GM12878 (cell line): ENCODE results near the gene ETV6. TPM values are rescaled to one million over a fixed set of nuclear protein-coding genes. Genes with fewer than 3 reads are reported as not detected.

Source experiments
- ATAC-seq: fragments of 200-7000 bp; cut with Tn5 transposase; 3 replicates; pipeline ENCODE4 v1.9.1; 2020; ENCODE audit warnings: mild to moderate bottlenecking, moderate library complexity
- BruUV-seq: library from RNA; stranded (reverse); fragments of 400-500 nt; replicated peaks from 2 replicates; lab custom pipeline; 2021; lab: Mats Ljungman, UMichigan
- CTCF ChIA-PET: fragments of 300-600 bp; sonication (Branson Sonifier 250); formaldehyde crosslinking; extraction: SDS; loops from one replicate; lab custom pipeline; 2021; ENCODE audit warnings: inconsistent platforms; lab: Yijun Ruan, JAX
- POLR2A ChIA-PET: fragments of 350-600 bp; formaldehyde crosslinking; extraction: SDS; loops from one replicate; lab custom pipeline; 2021; ENCODE audit warnings: inconsistent platforms; lab: Charles Lee
- RAD21 ChIA-PET: fragments of 300-600 bp; sonication (Branson Sonifier 250); formaldehyde crosslinking; loops from one replicate; lab custom pipeline; 2023; ENCODE audit warnings: antibody characterized with exemption; ENCODE audit not compliant: unreplicated experiment; lab: Charles Lee
- SMC1A ChIA-PET: fragments of 300-600 bp; sonication (Branson Sonifier 250); formaldehyde crosslinking; loops from one replicate; lab custom pipeline; 2023; ENCODE audit not compliant: unreplicated experiment, uncharacterized antibody; lab: Charles Lee
- DNase-seq: peaks from one replicate; pipeline ENCODE4 v3.0.0-alpha.2; 2011; ENCODE audit warnings: low read depth, low spot score
- FAIRE-seq: peaks from 3 replicates; lab custom pipeline; 2011; peaks lifted over from hg19 to GRCh38; lab: Jason Lieb, UNC
- H2AFZ ChIP-seq: 2 replicates; pipeline ENCODE4 v1.6.0; 2011; ENCODE audit warnings: low read depth, low read length, control low read depth; ENCODE audit not compliant: control insufficient read depth
- H3K27ac ChIP-seq: 2 replicates; pipeline ENCODE4 v1.5.1; 2011; ENCODE audit warnings: control low read depth; ENCODE audit not compliant: control insufficient read depth, insufficient read depth
- H3K27me3 ChIP-seq, 2 experiments: replicated peaks in 1 of 2; 2 replicates each; pipeline versions ENCODE4 v1.6.0 to v1.6.1; 2011; ENCODE audit warnings: low read length in 1 of 2; ENCODE audit not compliant: control insufficient read depth in 2 of 2, insufficient read depth in 2 of 2
- H3K36me3 ChIP-seq, 2 experiments: 2 replicates each; pipeline ENCODE4 v1.5.1; 2011; ENCODE audit warnings: low read length in 1 of 2; ENCODE audit not compliant: control insufficient read depth in 2 of 2, insufficient read depth in 2 of 2
- H3K4me1 ChIP-seq: 2 replicates; pipeline ENCODE4 v1.6.1; 2011; ENCODE audit warnings: mild to moderate bottlenecking, low read length, moderate library complexity, mixed read lengths; ENCODE audit not compliant: control insufficient read depth, insufficient read depth
- H3K4me2 ChIP-seq: 2 replicates; pipeline ENCODE4 v1.6.0; 2011; ENCODE audit warnings: control low read depth; ENCODE audit not compliant: control insufficient read depth, insufficient read depth
- H3K4me3 ChIP-seq: fragments of 200-600 bp; sonication (generic); 2 replicates; pipeline ENCODE4 v1.5.1; 2016
- H3K79me2 ChIP-seq: 2 replicates; pipeline ENCODE4 v1.6.0; 2011; ENCODE audit warnings: low read length; ENCODE audit not compliant: control insufficient read depth, insufficient read depth
- H3K9ac ChIP-seq: 2 replicates; pipeline ENCODE4 v1.8.0; 2011; ENCODE audit warnings: low read length, control low read depth, mixed read lengths; ENCODE audit not compliant: control insufficient read depth, insufficient read depth
- H3K9me3 ChIP-seq: replicated peaks from 3 replicates; pipeline ENCODE4 v1.5.1; 2011; ENCODE audit warnings: mild to moderate bottlenecking, low read length; ENCODE audit not compliant: control insufficient read depth, insufficient read depth
- H4K20me1 ChIP-seq: 2 replicates; pipeline ENCODE4 v1.6.0; 2011; ENCODE audit not compliant: control insufficient read depth, insufficient read depth
- BHLHE40 ChIP-seq, 2 experiments: fragments of 450-650 bp in 1 of 2; IDR thresholded peaks; 2 replicates each; pipeline ENCODE4 v1.6.1; 2011 to 2017; ENCODE audit warnings: low read depth in 2 of 2, borderline replicate concordance in 1 of 2, improper control_type of control experiment in 1 of 2, low read length in 1 of 2, mild to moderate bottlenecking in 1 of 2
- CBFB ChIP-seq: IDR thresholded peaks from 2 replicates; pipeline ENCODE4 v1.6.1; 2016; ENCODE audit warnings: antibody characterized with exemption, low read depth
- CHD2 ChIP-seq: IDR thresholded peaks from 2 replicates; pipeline ENCODE4 v1.6.1; 2011; ENCODE audit warnings: low read depth, low read length, improper control_type of control experiment, borderline replicate concordance
- EP300 ChIP-seq, 2 experiments: fragments of 150-350 bp in 1 of 2; IDR thresholded peaks; 2 replicates each; pipeline ENCODE4 v1.6.1; 2011 to 2012; ENCODE audit warnings: low read depth in 2 of 2, low read length in 2 of 2, borderline replicate concordance in 1 of 2, improper control_type of control experiment in 1 of 2, inconsistent platforms in 1 of 2; ENCODE audit not compliant: control insufficient read depth in 1 of 2
- ETV6 ChIP-seq, 2 experiments: fragments of 450-650 bp in 1 of 2; IDR thresholded peaks in 1 of 2; conservative IDR thresholded peaks in 1 of 2; 2 replicates each; pipeline ENCODE4 v1.6.1; 2014; ENCODE audit warnings: antibody characterized with exemption in 1 of 2, borderline replicate concordance in 1 of 2, low read depth in 1 of 2, mild to moderate bottlenecking in 1 of 2, moderate library complexity in 1 of 2
- IRF4 ChIP-seq: IDR thresholded peaks from 2 replicates; pipeline ENCODE4 v1.6.1; 2011; ENCODE audit warnings: low read depth, low read length
- MYB ChIP-seq: fragments of 150-350 bp; IDR thresholded peaks from 2 replicates; pipeline ENCODE4 v1.6.1; 2014; ENCODE audit warnings: mild to moderate bottlenecking, low read depth, low read length, borderline replicate concordance
- NFXL1 ChIP-seq: fragments of 450-650 bp; IDR thresholded peaks from 2 replicates; pipeline ENCODE4 v1.6.1; 2017; ENCODE audit warnings: antibody characterized with exemption, mild to moderate bottlenecking, borderline replicate concordance
- NR2C1 ChIP-seq: fragments of 450-650 bp; IDR thresholded peaks from 2 replicates; pipeline ENCODE4 v1.6.1; 2017; ENCODE audit warnings: antibody characterized with exemption, mild to moderate bottlenecking, moderate library complexity
- RCOR1 ChIP-seq: conservative IDR thresholded peaks from 2 replicates; pipeline ENCODE4 v1.6.1; 2012; ENCODE audit warnings: low read depth, low read length, improper control_type of control experiment
- YY1 ChIP-seq: IDR thresholded peaks from 2 replicates; pipeline ENCODE4 v1.6.1; 2011; ENCODE audit warnings: low read depth, mild to moderate bottlenecking, low read length
- ZNF217 ChIP-seq: fragments of 450-650 bp; IDR thresholded peaks from 2 replicates; pipeline ENCODE4 v1.6.1; 2017; ENCODE audit warnings: antibody characterized with exemption, mild to moderate bottlenecking
- WGBS: methylation state at CpG from one replicate; pipeline ENCODE4 v1.1.6; 2016; ENCODE audit warnings: low lambda C conversion rate; ENCODE audit not compliant: insufficient replicate concordance, insufficient coverage; ENCODE audit errors: missing lambda C conversion rate; 5-methylcytosine and 5-hydroxymethylcytosine counted together
- in situ Hi-C: fragments of 300-500 bp; cut with MboI; formaldehyde crosslinking; loops from 9 replicates; pipeline ENCODE4 v1.14.3; 2018; ENCODE audit warnings: mixed read lengths
- intact Hi-C: fragments of 100-400 bp; cut with micrococcal nuclease; formaldehyde crosslinking; loops from one replicate; pipeline ENCODE4 v1.14.2; 2022; ENCODE audit not compliant: unreplicated experiment
- polyA plus RNA-seq, 11 experiments: library from polyadenylated mRNA; depleted of rRNA in 4 of 11; unstranded in 6 of 11; stranded (reverse) in 5 of 11; fragments of >200 nt; fragmentation: Nextera tagmentation in 4 of 11; fragmentation: Illumina TruSeq in 1 of 11; extraction: Ambion mirVana in 4 of 11; extraction: Trizol in 1 of 11; gene quantifications; 1 replicate in 1 of 11; 2 replicates in 10 of 11; pipeline versions ENCODE4 v1.2.1 to v1.2.3, GENCODE V29; 2011 to 2016; ENCODE audit warnings: inconsistent platforms in 2 of 11, missing spikeins in 2 of 11, low read depth in 1 of 11
- total RNA-seq, 4 experiments: library from RNA; depleted of rRNA in 3 of 4; stranded (reverse); fragments of >200 nt in 3 of 4; fragmentation: Illumina TruSeq in 1 of 4; extraction: Trizol in 1 of 4; gene quantifications; 2 replicates each; pipeline versions ENCODE4 v1.2.1 to v1.2.3, GENCODE V29; 2013 to 2021
- TF ChIP-seq, protein P1 (sequence below): fragments of 450-650 bp; IDR thresholded peaks from 2 replicates; pipeline ENCODE4 v1.6.1; 2017; ENCODE audit warnings: mild to moderate bottlenecking, moderate library complexity
- TF ChIP-seq, protein P2 (sequence below): IDR thresholded peaks from 2 replicates; pipeline ENCODE4 v1.6.1; 2012; ENCODE audit warnings: low read length, inconsistent platforms
- TF ChIP-seq, protein P3 (sequence below): fragments of 450-650 bp; IDR thresholded peaks from 2 replicates; pipeline ENCODE4 v1.6.1; 2017; ENCODE audit warnings: low read depth, mild to moderate bottlenecking, moderate library complexity

The ETV6 gene
- total and polyA plus RNA-seq, 10 of the 15 experiments (the other 5 are each of a cell fraction or from before 2014, with no cell fraction given): 6.6 to 74.8 (median 24.6) TPM

DNA sequence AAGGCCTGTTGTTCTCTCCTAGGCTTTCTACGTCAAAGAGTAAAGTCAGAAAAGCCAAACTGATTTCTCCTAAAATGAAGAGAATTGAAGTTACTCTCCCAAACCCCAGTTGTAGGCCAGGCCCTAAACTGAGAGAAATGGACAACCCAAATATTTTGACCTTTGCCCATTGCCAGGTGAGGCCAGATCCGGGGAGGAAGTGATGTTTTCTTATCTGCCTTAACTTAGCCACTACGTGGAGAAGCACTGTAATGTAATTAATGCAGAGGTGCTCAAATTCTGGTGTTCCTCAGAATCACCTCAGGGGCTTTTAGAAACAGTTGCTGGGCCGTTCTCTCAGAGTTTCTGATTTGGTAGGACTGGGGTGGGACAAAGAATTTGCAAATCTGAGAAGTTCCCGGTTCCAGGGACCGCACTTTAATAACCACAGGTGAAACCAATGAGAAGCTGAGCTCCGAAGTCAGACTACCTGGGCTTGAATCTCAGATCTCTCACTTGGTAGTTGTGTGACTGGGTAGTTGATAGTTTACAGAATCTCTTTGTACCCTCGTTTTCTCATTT, 73.2 kb downstream of the ETV6 start:
- POLR2A ChIA-PET: interaction anchor here (0.9 to 1.6 kb wide), 5 partner anchors 9 to 56 kb away, joined by 3 to 5 read pairs (median 4); no protein-coding TSS in a partner anchor
- H3K4me2 ChIP-seq: peak overlapping the region; percentile 79
- peak overlapping the region; percentile 6; the same call in 1 of the 2 replicates for H3K4me3 ChIP-seq
- no TSS peak for BruUV-seq
- no peaks in the 10 kb centered on the region for H4K20me1 ChIP-seq
- H3K9ac ChIP-seq: peak overlapping the region; percentile 56
- no peak overlapping the region for H2AFZ ChIP-seq
- intact Hi-C loops (no loop called here), in situ Hi-C loops (no loop called here)
- H3K9me3 ChIP-seq: peaks cover 5% of the 10 kb centered on the region
- RAD21 ChIA-PET: interaction anchor here (1.1 to 19.9 kb wide), 4 partner anchors 6 to 68 kb away, joined by 3 to 497 read pairs (median 56); no protein-coding TSS in a partner anchor
- H3K27me3 ChIP-seq: no peaks in the 10 kb centered on the region
- WGBS: 20% methylated on average over 8 of the region's 8 CpGs
- SMC1A ChIA-PET: interaction anchor here (0.7 to 21.5 kb wide), 10 partner anchors 7 to 311 kb away, joined by 3 to 433 read pairs (median 4); no protein-coding TSS in a partner anchor
- CTCF ChIA-PET: interaction anchor here (1.1 to 2.3 kb wide), 6 partner anchors 9 to 88 kb away, joined by 3 to 8 read pairs (median 4); no protein-coding TSS in a partner anchor
- peaks cover 98% of the 10 kb centered on the region for H3K4me1 ChIP-seq
- no peak for DNase-seq
- H3K27ac ChIP-seq: peak overlapping the region; percentile 90
- H3K36me3 ChIP-seq: peaks cover 13 to 16% of the 10 kb centered on the region in 2 experiments
- FAIRE-seq: no peak
- H3K79me2 ChIP-seq: peaks cover 98% of the 10 kb centered on the region
- ATAC-seq: peak; percentile 17
- TF ChIP-seq ETV6 (conservative IDR thresholded peaks at IDR 0.05 in 1 of 2, IDR thresholded peaks at IDR 0.05 in 1 of 2; ENCODE audit: borderline replicate concordance in 1 of 2, low read depth in 1 of 2) (no peak), CHD2 (0 out of 2 replicates have a peak, but pooled peaks have one; percentile 15), RCOR1 (no peak), CBFB (no peak), NFXL1 (no peak), MYB (no peak), ZNF217 (no peak), EP300 (IDR thresholded peaks at IDR 0.05; ENCODE audit: borderline replicate concordance in 1 of 2, control insufficient read depth in 1 of 2, low read depth in 2 of 2, low read length in 2 of 2) (no peak), IRF4 (no peak), NR2C1 (0 out of 2 replicates have a peak, but pooled peaks have one; percentile 14), YY1 (no peak), BHLHE40 (IDR thresholded peaks at IDR 0.05; ENCODE audit: borderline replicate concordance in 1 of 2, low read depth in 2 of 2, low read length in 1 of 2) (no peak)
- TF ChIP-seq, protein P1, sequence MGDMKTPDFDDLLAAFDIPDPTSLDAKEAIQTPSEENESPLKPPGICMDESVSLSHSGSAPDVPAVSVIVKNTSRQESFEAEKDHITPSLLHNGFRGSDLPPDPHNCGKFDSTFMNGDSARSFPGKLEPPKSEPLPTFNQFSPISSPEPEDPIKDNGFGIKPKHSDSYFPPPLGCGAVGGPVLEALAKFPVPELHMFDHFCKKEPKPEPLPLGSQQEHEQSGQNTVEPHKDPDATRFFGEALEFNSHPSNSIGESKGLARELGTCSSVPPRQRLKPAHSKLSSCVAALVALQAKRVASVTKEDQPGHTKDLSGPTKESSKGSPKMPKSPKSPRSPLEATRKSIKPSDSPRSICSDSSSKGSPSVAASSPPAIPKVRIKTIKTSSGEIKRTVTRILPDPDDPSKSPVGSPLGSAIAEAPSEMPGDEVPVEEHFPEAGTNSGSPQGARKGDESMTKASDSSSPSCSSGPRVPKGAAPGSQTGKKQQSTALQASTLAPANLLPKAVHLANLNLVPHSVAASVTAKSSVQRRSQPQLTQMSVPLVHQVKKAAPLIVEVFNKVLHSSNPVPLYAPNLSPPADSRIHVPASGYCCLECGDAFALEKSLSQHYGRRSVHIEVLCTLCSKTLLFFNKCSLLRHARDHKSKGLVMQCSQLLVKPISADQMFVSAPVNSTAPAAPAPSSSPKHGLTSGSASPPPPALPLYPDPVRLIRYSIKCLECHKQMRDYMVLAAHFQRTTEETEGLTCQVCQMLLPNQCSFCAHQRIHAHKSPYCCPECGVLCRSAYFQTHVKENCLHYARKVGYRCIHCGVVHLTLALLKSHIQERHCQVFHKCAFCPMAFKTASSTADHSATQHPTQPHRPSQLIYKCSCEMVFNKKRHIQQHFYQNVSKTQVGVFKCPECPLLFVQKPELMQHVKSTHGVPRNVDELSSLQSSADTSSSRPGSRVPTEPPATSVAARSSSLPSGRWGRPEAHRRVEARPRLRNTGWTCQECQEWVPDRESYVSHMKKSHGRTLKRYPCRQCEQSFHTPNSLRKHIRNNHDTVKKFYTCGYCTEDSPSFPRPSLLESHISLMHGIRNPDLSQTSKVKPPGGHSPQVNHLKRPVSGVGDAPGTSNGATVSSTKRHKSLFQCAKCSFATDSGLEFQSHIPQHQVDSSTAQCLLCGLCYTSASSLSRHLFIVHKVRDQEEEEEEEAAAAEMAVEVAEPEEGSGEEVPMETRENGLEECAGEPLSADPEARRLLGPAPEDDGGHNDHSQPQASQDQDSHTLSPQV: no peak
- TF ChIP-seq, protein P2, sequence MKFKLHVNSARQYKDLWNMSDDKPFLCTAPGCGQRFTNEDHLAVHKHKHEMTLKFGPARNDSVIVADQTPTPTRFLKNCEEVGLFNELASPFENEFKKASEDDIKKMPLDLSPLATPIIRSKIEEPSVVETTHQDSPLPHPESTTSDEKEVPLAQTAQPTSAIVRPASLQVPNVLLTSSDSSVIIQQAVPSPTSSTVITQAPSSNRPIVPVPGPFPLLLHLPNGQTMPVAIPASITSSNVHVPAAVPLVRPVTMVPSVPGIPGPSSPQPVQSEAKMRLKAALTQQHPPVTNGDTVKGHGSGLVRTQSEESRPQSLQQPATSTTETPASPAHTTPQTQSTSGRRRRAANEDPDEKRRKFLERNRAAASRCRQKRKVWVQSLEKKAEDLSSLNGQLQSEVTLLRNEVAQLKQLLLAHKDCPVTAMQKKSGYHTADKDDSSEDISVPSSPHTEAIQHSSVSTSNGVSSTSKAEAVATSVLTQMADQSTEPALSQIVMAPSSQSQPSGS: 0 out of 2 replicates have a peak, but pooled peaks have one; percentile 53
- TF ChIP-seq, protein P3, sequence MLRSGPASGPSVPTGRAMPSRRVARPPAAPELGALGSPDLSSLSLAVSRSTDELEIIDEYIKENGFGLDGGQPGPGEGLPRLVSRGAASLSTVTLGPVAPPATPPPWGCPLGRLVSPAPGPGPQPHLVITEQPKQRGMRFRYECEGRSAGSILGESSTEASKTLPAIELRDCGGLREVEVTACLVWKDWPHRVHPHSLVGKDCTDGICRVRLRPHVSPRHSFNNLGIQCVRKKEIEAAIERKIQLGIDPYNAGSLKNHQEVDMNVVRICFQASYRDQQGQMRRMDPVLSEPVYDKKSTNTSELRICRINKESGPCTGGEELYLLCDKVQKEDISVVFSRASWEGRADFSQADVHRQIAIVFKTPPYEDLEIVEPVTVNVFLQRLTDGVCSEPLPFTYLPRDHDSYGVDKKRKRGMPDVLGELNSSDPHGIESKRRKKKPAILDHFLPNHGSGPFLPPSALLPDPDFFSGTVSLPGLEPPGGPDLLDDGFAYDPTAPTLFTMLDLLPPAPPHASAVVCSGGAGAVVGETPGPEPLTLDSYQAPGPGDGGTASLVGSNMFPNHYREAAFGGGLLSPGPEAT: no peak
